ENCODE data around the gene ABCB8. TPM values are rescaled to one million over a fixed set of nuclear protein-coding genes. Genes with fewer than 3 reads are reported as not detected.
"Not testable (repeated sequence)": the region's sequence is repeated elsewhere in the genome, so short reads cannot be mapped to it uniquely, and the experiment has no call there.

Gene ABCB8
- total RNA-seq, 1 donor from 2014 or later = 40.6 TPM

- TF ChIP-seq, protein P1, sequence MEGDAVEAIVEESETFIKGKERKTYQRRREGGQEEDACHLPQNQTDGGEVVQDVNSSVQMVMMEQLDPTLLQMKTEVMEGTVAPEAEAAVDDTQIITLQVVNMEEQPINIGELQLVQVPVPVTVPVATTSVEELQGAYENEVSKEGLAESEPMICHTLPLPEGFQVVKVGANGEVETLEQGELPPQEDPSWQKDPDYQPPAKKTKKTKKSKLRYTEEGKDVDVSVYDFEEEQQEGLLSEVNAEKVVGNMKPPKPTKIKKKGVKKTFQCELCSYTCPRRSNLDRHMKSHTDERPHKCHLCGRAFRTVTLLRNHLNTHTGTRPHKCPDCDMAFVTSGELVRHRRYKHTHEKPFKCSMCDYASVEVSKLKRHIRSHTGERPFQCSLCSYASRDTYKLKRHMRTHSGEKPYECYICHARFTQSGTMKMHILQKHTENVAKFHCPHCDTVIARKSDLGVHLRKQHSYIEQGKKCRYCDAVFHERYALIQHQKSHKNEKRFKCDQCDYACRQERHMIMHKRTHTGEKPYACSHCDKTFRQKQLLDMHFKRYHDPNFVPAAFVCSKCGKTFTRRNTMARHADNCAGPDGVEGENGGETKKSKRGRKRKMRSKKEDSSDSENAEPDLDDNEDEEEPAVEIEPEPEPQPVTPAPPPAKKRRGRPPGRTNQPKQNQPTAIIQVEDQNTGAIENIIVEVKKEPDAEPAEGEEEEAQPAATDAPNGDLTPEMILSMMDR (IDR thresholded peaks at IDR 0.05) = no peak
These were observed 18.8 kb upstream of the ABCB8 start for GRCh38 chr7:151009327-151010036.

DNA sequence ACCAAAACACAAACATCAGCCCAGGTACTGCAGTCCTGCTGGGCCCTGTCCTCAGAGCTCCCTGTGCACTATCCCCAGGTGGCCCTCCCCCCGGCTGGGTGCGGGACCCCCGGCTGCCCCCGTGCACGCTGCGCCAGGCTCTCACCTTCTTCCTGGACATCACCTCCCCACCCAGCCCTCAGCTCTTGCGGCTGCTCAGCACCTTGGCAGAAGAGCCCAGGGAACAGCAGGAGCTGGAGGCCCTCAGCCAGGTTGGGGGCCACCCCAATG, 18.3 kb upstream of the ABCB8 start:
- DNase-seq = no peak
- H3K4me3 ChIP-seq = no peak overlapping the region
- H3K27ac ChIP-seq = no peak overlapping the region
- ATAC-seq = no peak
- intact Hi-C loops (cut with DNase I) = no loop called here
- TF ChIP-seq, protein P1 (IDR thresholded peaks at IDR 0.05) = no peak
- H3K4me1 ChIP-seq = peaks cover 19% of the 10 kb centered on the region
- H3K27me3 ChIP-seq = peaks cover 5% of the 10 kb centered on the region
- no peaks in the 10 kb centered on the region for H3K36me3 ChIP-seq
- H3K9me3 ChIP-seq = no peaks in the 10 kb centered on the region

More at GRCh38 chr7:151009327-151010036, 18.8 kb upstream of the ABCB8 start:
- Histone ChIP-seq H3K9me3 (no peaks in the 10 kb centered on the region), H3K27me3 (peaks cover 5% of the 10 kb centered on the region), H3K4me1 (peaks cover 19% of the 10 kb centered on the region), H3K27ac (no peak overlapping the region), H3K4me3 (no peak overlapping the region), H3K36me3 (no peaks in the 10 kb centered on the region)
- intact Hi-C loops (cut with DNase I) = no loop called here
- ATAC-seq = no peak
- DNase-seq = no peak

DNA sequence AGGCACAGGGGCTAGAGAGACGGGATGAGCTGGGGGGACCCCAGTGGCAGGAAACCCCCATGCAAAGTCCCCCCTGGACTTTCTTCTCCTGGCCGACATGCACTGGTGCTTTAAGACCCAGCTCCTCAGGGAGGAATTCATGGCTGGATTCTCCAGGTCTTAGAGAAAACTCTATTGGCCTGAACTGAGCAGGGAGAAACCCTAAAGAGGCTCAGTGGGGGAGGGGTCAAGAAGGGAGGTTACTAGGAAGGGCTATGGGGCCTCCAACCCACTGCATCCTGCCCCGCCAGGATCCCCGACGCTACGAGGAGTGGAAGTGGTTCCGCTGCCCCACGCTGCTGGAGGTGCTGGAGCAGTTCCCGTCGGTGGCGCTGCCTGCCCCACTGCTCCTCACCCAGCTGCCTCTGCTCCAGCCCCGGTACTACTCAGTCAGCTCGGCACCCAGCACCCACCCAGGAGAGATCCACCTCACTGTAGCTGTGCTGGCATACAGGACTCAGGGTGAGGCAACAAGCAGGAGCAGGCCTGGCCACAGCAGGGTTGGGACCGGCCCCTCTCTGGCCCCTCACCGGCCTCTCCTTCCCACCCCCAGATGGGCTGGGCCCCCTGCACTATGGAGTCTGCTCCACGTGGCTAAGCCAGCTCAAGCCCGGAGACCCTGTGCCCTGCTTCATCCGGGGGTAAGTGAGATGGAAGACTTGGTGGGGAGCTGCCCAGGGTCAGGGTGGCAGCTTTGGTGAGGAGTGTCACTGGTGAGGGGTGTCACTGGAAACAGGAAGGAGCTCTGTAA, 17.7 kb upstream of the ABCB8 start:
- H3K36me3 ChIP-seq = no peaks in the 10 kb centered on the region
- H3K4me3 ChIP-seq = no peak overlapping the region
- H3K4me1 ChIP-seq = peaks cover 19% of the 10 kb centered on the region
- TF ChIP-seq, protein P1 (IDR thresholded peaks at IDR 0.05) = no peak
- peaks cover 5% of the 10 kb centered on the region for H3K27me3 ChIP-seq
- no peaks in the 10 kb centered on the region for H3K9me3 ChIP-seq
- H3K27ac ChIP-seq = no peak overlapping the region
- intact Hi-C loops (cut with DNase I) = no loop called here
- DNase-seq = no peak
- peak; percentile 57 for ATAC-seq

DNA sequence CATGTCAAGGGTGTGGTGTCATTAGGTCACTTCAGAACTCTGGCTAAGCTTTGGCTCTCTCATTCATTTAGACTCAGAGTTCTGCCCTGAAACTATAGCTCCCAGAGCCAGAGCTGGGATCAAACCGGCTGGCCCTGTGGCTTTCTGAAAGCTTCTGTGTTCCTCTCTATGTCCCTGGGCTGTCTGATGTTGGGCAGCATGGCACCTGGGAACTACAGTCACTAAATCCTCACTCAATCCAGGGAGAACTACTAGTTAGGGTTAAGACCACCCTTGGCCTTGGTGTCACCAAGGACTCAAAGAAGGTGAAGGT, 17.2 kb upstream of the ABCB8 start:
- ATAC-seq (no peak), DNase-seq (no peak)
- TF ChIP-seq, protein P1 (IDR thresholded peaks at IDR 0.05) = no peak
- no peak overlapping the region for H3K4me3 ChIP-seq
- H3K27me3 ChIP-seq = peaks cover 5% of the 10 kb centered on the region
- H3K9me3 ChIP-seq = no peaks in the 10 kb centered on the region
- H3K36me3 ChIP-seq = no peaks in the 10 kb centered on the region
- intact Hi-C loops (cut with DNase I) = no loop called here
- H3K4me1 ChIP-seq = peaks cover 19% of the 10 kb centered on the region
- H3K27ac ChIP-seq = no peak overlapping the region

DNA sequence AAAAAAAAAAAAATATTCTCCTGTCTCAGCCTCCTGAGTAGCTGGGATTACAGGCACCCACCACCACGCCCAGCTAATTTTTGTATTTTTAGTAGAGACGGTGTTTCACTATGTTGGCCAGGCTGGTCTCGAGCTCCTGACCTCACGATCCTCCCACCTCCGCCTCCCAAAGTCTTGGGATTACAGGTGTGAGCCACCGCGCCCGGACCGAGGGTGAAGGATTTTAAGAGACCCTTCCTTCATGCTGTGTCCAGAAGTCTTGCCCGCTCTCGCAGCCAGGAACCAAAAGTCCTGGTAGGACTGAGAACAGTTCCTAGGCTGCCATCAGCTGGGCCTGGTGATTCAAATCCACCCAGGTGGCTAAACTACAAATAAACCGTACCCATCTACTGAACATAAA, 16.6 kb upstream of the ABCB8 start:
- intact Hi-C loops (cut with DNase I); ATAC-seq: not testable (repeated sequence)

GRCh38 chr7:151012031-151012692, 16.1 kb upstream of the ABCB8 start:
- H3K27me3 ChIP-seq = peaks cover 5% of the 10 kb centered on the region
- ATAC-seq = no peak
- H3K4me1 ChIP-seq = peaks cover 19% of the 10 kb centered on the region
- no peaks in the 10 kb centered on the region for H3K36me3 ChIP-seq
- H3K27ac ChIP-seq = no peak overlapping the region
- TF ChIP-seq, protein P1 (IDR thresholded peaks at IDR 0.05) = no peak
- intact Hi-C loops (cut with DNase I) = no loop called here
- DNase-seq = no peak
- H3K9me3 ChIP-seq = no peaks in the 10 kb centered on the region
- no peak overlapping the region for H3K4me3 ChIP-seq

More for the DNA sequence above, 16.6 kb upstream of the ABCB8 start:
- H3K9me3 ChIP-seq, H3K27ac ChIP-seq, H3K4me3 ChIP-seq, H3K36me3 ChIP-seq, DNase-seq, H3K27me3 ChIP-seq: not testable (repeated sequence)
- H3K4me1 ChIP-seq = peaks cover 19% of the 10 kb centered on the region
